HEK293 (cell line): ENCODE data around the gene EVA1B.

ENCODE experiments used
- CTCF ChIA-PET: fragments of 350-600 bp; formaldehyde crosslinking; extraction: SDS; loops from one replicate; lab custom pipeline; 2021; ENCODE audit warnings: antibody characterized with exemption; lab: Yijun Ruan, JAX
- POLR2A ChIA-PET: fragments of 300-600 bp; formaldehyde crosslinking; extraction: SDS; loops from one replicate; lab custom pipeline; 2020; ENCODE audit warnings: antibody characterized with exemption, inconsistent platforms; lab: Yijun Ruan, JAX
- H3K27ac ChIP-seq: fragments of 200-500 bp; sonication (Bioruptor generic); 2 replicates; pipeline ENCODE4 v1.5.1; 2014; ENCODE audit warnings: low read depth, low read length, control low read depth, inconsistent platforms; ENCODE audit errors: extremely low read depth
- H3K36me3 ChIP-seq, 2 experiments: fragments of 200-500 bp in 1 of 2; sonication (Bioruptor generic) in 1 of 2; 1 replicate in 1 of 2; 2 replicates in 1 of 2; pipeline ENCODE4 v1.5.1; 2014 to 2017; ENCODE audit warnings: inconsistent platforms in 2 of 2, low read length in 2 of 2; ENCODE audit not compliant: control insufficient read depth in 2 of 2, insufficient read depth in 1 of 2
- H3K4me1 ChIP-seq: fragments of 200-500 bp; sonication (Bioruptor generic); 2 replicates; pipeline ENCODE4 v1.5.1; 2014; ENCODE audit warnings: mild to moderate bottlenecking, low read length, inconsistent platforms; ENCODE audit not compliant: control insufficient read depth, insufficient read depth
- H3K4me3 ChIP-seq: 2 replicates; pipeline ENCODE4 v1.5.1; 2011; ENCODE audit warnings: low read depth, mild to moderate bottlenecking, control low read depth, low read length, moderate library complexity
- H3K9me3 ChIP-seq: fragments of 200-500 bp; sonication (Bioruptor generic); 2 replicates; pipeline ENCODE4 v1.5.1; 2014; ENCODE audit warnings: low read depth, low read length, inconsistent platforms; ENCODE audit not compliant: control insufficient read depth, insufficient read depth
- KLF7 ChIP-seq: fragments of 450-650 bp; formaldehyde crosslinking; IDR thresholded peaks from 2 replicates; pipeline ENCODE4 v1.5.1; 2016; ENCODE audit warnings: missing biosample characterization, missing genetic modification characterization, borderline replicate concordance
- REPIN1 ChIP-seq: fragments of 450-650 bp; formaldehyde crosslinking; IDR thresholded peaks from 2 replicates; pipeline ENCODE4 v1.5.1; 2017; ENCODE audit warnings: missing biosample characterization, missing genetic modification characterization, low read depth
- SCRT2 ChIP-seq: fragments of 450-650 bp; formaldehyde crosslinking; IDR thresholded peaks from 2 replicates; pipeline ENCODE4 v1.5.1; 2016; ENCODE audit warnings: missing biosample characterization, missing genetic modification characterization
- SP3 ChIP-seq: fragments of 450-650 bp; formaldehyde crosslinking; IDR thresholded peaks from 2 replicates; pipeline ENCODE4 v1.5.1; 2016; ENCODE audit warnings: missing biosample characterization, missing genetic modification characterization
- WT1 ChIP-seq: fragments of 450-650 bp; formaldehyde crosslinking; IDR thresholded peaks from 2 replicates; pipeline ENCODE4 v1.5.1; 2016; ENCODE audit warnings: missing biosample characterization, missing genetic modification characterization
- ZNF202 ChIP-seq: fragments of 450-650 bp; formaldehyde crosslinking; IDR thresholded peaks from 2 replicates; pipeline ENCODE4 v1.5.1; 2016; ENCODE audit warnings: missing biosample characterization, missing genetic modification characterization, borderline replicate concordance
- ZNF221 ChIP-seq: fragments of 450-650 bp; formaldehyde crosslinking; IDR thresholded peaks from 2 replicates; pipeline ENCODE4 v1.5.1; 2017; ENCODE audit warnings: missing biosample characterization, missing genetic modification characterization, borderline replicate concordance
- ZNF23 ChIP-seq: fragments of 450-650 bp; formaldehyde crosslinking; IDR thresholded peaks from 2 replicates; pipeline ENCODE4 v1.5.1; 2016; ENCODE audit warnings: missing biosample characterization, missing genetic modification characterization, borderline replicate concordance
- ZNF274 ChIP-seq, 2 experiments: fragments of 200-500 bp in 1 of 2; fragments of 450-650 bp in 1 of 2; sonication (Bioruptor generic) in 1 of 2; formaldehyde crosslinking in 1 of 2; IDR thresholded peaks; 2 replicates each; pipeline versions ENCODE4 v1.5.1 to v1.6.1; 2014 to 2016; ENCODE audit warnings: borderline replicate concordance in 1 of 2, inconsistent platforms in 1 of 2, low read length in 1 of 2, missing biosample characterization in 1 of 2, missing genetic modification characterization in 1 of 2
- ZNF391 ChIP-seq: fragments of 450-650 bp; formaldehyde crosslinking; IDR thresholded peaks from 2 replicates; pipeline ENCODE4 v1.5.1; 2016; ENCODE audit warnings: low read depth, missing biosample characterization, missing genetic modification characterization, borderline replicate concordance
- ZNF426 ChIP-seq: fragments of 450-650 bp; formaldehyde crosslinking; IDR thresholded peaks from 2 replicates; pipeline ENCODE4 v1.5.1; 2017; ENCODE audit warnings: missing biosample characterization, missing genetic modification characterization, mild to moderate bottlenecking, inconsistent platforms, moderate library complexity
- ZNF529 ChIP-seq: fragments of 450-650 bp; formaldehyde crosslinking; IDR thresholded peaks from 2 replicates; pipeline ENCODE4 v1.5.1; 2017; ENCODE audit warnings: missing genetic modification characterization, missing biosample characterization; ENCODE audit not compliant: insufficient replicate concordance
- ZNF544 ChIP-seq: fragments of 450-650 bp; formaldehyde crosslinking; IDR thresholded peaks from 2 replicates; pipeline ENCODE4 v1.5.0; 2017; ENCODE audit warnings: missing biosample characterization, missing genetic modification characterization
- ZNF549 ChIP-seq: fragments of 450-650 bp; IDR thresholded peaks from 2 replicates; pipeline ENCODE4 v1.5.1; 2018; ENCODE audit warnings: missing biosample characterization, missing genetic modification characterization, mild to moderate bottlenecking, inconsistent platforms, moderate library complexity
- ZNF561 ChIP-seq: fragments of 450-650 bp; IDR thresholded peaks from 2 replicates; pipeline ENCODE4 v1.5.1; 2018; ENCODE audit warnings: missing biosample characterization, missing genetic modification characterization, borderline replicate concordance
- ZNF600 ChIP-seq: fragments of 450-650 bp; formaldehyde crosslinking; IDR thresholded peaks from 2 replicates; pipeline ENCODE4 v1.5.1; 2016; ENCODE audit warnings: missing biosample characterization, missing genetic modification characterization
- ZNF664 ChIP-seq: fragments of 450-650 bp; formaldehyde crosslinking; IDR thresholded peaks from 2 replicates; pipeline ENCODE4 v1.5.1; 2016; ENCODE audit warnings: missing biosample characterization, missing genetic modification characterization
- ZNF677 ChIP-seq: fragments of 450-650 bp; IDR thresholded peaks from 2 replicates; pipeline ENCODE4 v1.5.0; 2018; ENCODE audit warnings: missing biosample characterization, mild to moderate bottlenecking, missing genetic modification characterization, moderate library complexity
- ZNF777 ChIP-seq: fragments of 450-650 bp; formaldehyde crosslinking; IDR thresholded peaks from 2 replicates; pipeline ENCODE4 v1.5.1; 2017; ENCODE audit warnings: missing biosample characterization, missing genetic modification characterization, borderline replicate concordance
- ZNF785 ChIP-seq: fragments of 450-650 bp; formaldehyde crosslinking; IDR thresholded peaks from 2 replicates; pipeline ENCODE4 v1.5.1; 2016; ENCODE audit warnings: missing biosample characterization, missing genetic modification characterization
- ZNF830 ChIP-seq: fragments of 450-650 bp; IDR thresholded peaks from 2 replicates; pipeline ENCODE4 v1.5.0; 2018; ENCODE audit warnings: missing biosample characterization, missing genetic modification characterization, low read depth, mild to moderate bottlenecking, moderate library complexity
- TF ChIP-seq, protein P1 (sequence below): fragments of 450-650 bp; IDR thresholded peaks from 2 replicates; pipeline ENCODE4 v1.5.1; 2018; ENCODE audit warnings: missing biosample characterization, missing genetic modification characterization
- TF ChIP-seq, protein P2 (sequence below): fragments of 450-650 bp; formaldehyde crosslinking; IDR thresholded peaks from 2 replicates; pipeline ENCODE4 v1.5.1; 2017; ENCODE audit warnings: missing biosample characterization, mild to moderate bottlenecking, missing genetic modification characterization, moderate library complexity
- TF ChIP-seq, protein P3 (sequence below): fragments of 450-650 bp; formaldehyde crosslinking; IDR thresholded peaks from 2 replicates; pipeline ENCODE4 v1.5.1; 2016; ENCODE audit warnings: missing biosample characterization, missing genetic modification characterization
- TF ChIP-seq, protein P4 (sequence below): fragments of 450-650 bp; formaldehyde crosslinking; conservative IDR thresholded peaks from 2 replicates; pipeline ENCODE4 v1.5.1; 2016; ENCODE audit warnings: low read depth, missing biosample characterization, missing genetic modification characterization

The EVA1B gene

DNA sequence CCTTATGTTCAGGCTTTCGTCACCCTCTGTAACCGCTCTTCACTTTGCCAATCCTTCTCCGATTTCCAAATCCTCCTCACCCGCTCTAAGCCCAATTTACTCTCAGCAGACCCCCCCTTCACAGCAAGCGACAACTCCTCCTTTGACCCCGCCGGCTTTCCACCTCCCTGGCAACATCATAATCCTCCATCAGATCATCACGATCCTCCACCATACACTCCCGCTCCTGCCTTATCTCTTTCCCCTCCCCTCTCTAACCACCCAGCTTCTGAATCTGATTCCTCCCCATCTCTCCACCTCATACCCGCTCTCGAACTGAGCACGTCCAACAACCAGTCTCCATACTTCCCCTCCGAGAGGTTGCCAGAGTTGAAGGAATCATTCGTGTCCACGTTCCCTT lies 7.5 kb upstream of the EVA1B start (continued):
- TF ChIP-seq ZNF274 (IDR thresholded peaks at IDR 0.05; ENCODE audit: low read length) (no peak), ZNF274 (tag by site-specific recombination; IDR thresholded peaks at IDR 0.05; ENCODE audit: borderline replicate concordance) (no peak), ZNF664 (tag by site-specific recombination) (no peak), ZNF561 (tag by site-specific recombination) (no peak), ZNF830 (tag by site-specific recombination) (no peak), ZNF391 (tag by site-specific recombination) (no peak), ZNF785 (tag by site-specific recombination) (no peak), ZNF549 (tag by site-specific recombination) (no peak)
- TF ChIP-seq, protein P1, sequence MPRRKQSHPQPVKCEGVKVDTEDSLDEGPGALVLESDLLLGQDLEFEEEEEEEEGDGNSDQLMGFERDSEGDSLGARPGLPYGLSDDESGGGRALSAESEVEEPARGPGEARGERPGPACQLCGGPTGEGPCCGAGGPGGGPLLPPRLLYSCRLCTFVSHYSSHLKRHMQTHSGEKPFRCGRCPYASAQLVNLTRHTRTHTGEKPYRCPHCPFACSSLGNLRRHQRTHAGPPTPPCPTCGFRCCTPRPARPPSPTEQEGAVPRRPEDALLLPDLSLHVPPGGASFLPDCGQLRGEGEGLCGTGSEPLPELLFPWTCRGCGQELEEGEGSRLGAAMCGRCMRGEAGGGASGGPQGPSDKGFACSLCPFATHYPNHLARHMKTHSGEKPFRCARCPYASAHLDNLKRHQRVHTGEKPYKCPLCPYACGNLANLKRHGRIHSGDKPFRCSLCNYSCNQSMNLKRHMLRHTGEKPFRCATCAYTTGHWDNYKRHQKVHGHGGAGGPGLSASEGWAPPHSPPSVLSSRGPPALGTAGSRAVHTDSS (tag by site-specific recombination) = no peak

DNA sequence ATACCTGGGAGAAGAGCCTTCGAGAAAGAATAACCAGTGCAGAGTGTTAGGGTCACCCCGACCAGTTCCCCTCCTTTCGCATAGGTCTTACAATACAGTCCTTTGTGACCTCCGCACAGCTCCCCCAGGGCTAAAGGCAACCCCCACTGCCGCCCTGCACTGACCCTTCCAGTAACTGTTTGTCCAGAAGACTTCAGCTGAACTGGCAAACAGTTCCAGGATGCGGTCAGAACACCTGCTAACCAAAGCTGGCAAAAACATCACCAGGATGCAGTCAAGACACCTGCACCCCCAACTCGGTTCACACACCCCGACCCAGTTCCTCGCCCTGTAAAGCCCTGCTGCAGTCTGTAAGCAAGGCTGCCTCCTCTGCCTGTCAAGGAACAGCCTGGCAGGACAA lies 6.4 kb upstream of the EVA1B start:
- Histone ChIP-seq H3K9me3 (no peaks in the 10 kb centered on the region), H3K4me1 (no peaks in the 10 kb centered on the region), H3K4me3 (no peak overlapping the region), H3K36me3 (no peaks in the 10 kb centered on the region), H3K27ac (no peak overlapping the region)
- CTCF ChIA-PET = no interaction called here
- POLR2A ChIA-PET = no interaction called here
- TF ChIP-seq ZNF426 (no peak), WT1 (tag by site-specific recombination) (no peak), ZNF777 (tag by site-specific recombination) (no peak), ZNF677 (tag by site-specific recombination) (no peak), ZNF544 (tag by site-specific recombination) (no peak), KLF7 (tag by site-specific recombination) (no peak), ZNF23 (tag by site-specific recombination) (no peak), ZNF600 (tag by site-specific recombination) (no peak), ZNF202 (tag by site-specific recombination) (no peak), ZNF529 (tag by site-specific recombination) (no peak), ZNF221 (tag by site-specific recombination) (no peak), REPIN1 (tag by site-specific recombination) (no peak), SP3 (tag by site-specific recombination) (no peak), SCRT2 (tag by site-specific recombination) (no peak)
- TF ChIP-seq, protein P2, sequence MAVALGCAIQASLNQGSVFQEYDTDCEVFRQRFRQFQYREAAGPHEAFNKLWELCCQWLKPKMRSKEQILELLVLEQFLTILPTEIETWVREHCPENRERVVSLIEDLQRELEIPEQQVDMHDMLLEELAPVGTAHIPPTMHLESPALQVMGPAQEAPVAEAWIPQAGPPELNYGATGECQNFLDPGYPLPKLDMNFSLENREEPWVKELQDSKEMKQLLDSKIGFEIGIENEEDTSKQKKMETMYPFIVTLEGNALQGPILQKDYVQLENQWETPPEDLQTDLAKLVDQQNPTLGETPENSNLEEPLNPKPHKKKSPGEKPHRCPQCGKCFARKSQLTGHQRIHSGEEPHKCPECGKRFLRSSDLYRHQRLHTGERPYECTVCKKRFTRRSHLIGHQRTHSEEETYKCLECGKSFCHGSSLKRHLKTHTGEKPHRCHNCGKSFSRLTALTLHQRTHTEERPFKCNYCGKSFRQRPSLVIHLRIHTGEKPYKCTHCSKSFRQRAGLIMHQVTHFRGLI (tag by site-specific recombination) = no peak
- TF ChIP-seq, protein P3, sequence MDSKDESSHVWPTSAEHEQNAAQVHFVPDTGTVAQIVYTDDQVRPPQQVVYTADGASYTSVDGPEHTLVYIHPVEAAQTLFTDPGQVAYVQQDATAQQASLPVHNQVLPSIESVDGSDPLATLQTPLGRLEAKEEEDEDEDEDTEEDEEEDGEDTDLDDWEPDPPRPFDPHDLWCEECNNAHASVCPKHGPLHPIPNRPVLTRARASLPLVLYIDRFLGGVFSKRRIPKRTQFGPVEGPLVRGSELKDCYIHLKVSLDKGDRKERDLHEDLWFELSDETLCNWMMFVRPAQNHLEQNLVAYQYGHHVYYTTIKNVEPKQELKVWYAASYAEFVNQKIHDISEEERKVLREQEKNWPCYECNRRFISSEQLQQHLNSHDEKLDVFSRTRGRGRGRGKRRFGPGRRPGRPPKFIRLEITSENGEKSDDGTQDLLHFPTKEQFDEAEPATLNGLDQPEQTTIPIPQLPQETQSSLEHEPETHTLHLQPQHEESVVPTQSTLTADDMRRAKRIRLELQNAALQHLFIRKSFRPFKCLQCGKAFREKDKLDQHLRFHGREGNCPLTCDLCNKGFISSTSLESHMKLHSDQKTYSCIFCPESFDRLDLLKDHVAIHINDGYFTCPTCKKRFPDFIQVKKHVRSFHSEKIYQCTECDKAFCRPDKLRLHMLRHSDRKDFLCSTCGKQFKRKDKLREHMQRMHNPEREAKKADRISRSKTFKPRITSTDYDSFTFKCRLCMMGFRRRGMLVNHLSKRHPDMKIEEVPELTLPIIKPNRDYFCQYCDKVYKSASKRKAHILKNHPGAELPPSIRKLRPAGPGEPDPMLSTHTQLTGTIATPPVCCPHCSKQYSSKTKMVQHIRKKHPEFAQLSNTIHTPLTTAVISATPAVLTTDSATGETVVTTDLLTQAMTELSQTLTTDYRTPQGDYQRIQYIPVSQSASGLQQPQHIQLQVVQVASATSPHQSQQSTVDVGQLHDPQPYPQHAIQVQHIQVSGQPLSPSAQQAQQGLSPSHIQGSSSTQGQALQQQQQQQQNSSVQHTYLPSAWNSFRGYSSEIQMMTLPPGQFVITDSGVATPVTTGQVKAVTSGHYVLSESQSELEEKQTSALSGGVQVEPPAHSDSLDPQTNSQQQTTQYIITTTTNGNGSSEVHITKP = no peak
- TF ChIP-seq, protein P4, sequence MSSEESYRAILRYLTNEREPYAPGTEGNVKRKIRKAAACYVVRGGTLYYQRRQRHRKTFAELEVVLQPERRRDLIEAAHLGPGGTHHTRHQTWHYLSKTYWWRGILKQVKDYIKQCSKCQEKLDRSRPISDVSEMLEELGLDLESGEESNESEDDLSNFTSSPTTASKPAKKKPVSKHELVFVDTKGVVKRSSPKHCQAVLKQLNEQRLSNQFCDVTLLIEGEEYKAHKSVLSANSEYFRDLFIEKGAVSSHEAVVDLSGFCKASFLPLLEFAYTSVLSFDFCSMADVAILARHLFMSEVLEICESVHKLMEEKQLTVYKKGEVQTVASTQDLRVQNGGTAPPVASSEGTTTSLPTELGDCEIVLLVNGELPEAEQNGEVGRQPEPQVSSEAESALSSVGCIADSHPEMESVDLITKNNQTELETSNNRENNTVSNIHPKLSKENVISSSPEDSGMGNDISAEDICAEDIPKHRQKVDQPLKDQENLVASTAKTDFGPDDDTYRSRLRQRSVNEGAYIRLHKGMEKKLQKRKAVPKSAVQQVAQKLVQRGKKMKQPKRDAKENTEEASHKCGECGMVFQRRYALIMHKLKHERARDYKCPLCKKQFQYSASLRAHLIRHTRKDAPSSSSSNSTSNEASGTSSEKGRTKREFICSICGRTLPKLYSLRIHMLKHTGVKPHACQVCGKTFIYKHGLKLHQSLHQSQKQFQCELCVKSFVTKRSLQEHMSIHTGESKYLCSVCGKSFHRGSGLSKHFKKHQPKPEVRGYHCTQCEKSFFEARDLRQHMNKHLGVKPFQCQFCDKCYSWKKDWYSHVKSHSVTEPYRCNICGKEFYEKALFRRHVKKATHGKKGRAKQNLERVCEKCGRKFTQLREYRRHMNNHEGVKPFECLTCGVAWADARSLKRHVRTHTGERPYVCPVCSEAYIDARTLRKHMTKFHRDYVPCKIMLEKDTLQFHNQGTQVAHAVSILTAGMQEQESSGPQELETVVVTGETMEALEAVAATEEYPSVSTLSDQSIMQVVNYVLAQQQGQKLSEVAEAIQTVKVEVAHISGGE = no peak
- TF ChIP-seq, protein P1 (tag by site-specific recombination) = no peak
